ENCODE results near the gene KIF6. TPM values are rescaled to one million over a fixed set of nuclear protein-coding genes. Genes with fewer than 3 reads are reported as not detected.

Gene KIF6
- polyA plus RNA-seq, 4 donors = 0.18 to 1.2 TPM; not detected in 2

DNA sequence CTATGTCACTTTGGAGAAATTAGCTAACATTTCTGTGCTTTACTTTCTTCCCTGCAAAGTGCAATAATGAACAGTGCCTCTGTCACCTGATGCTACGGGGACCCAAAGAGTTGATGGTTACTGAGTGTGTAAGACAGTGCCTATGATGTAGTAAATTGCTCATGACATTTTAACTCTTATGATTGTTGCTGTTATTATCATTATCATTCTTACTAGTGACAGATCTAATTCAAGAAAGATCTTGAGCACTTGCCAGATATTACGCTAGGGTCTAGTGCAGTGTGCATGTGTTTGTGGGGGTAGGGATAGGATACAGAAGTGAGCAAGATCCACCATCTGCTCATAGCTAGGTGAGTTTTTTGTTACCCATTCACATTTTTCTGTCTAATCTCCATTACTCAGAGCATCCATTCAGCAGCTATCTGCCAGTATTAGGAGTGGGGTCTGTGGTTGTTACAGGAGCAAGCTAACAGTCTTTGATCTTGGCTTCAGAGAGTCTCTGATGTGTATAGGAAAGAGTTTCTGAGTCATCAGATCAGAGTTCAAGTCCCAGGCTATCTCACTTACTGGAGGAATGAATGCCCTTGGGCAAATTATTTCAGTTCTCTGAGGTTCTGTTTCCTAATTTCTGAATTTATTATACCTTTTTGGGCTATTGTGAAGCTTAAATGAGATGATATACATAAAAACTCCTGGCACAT lies 33.8 kb upstream of the KIF6 start:
- Histone ChIP-seq H3K27me3 (ENCODE audit: control insufficient read depth in 3 of 3, insufficient read depth in 3 of 3, low read length in 3 of 3) (no peaks in the 10 kb centered on the region), H3K27ac (ENCODE audit: low read depth in 1 of 3, low read length in 2 of 3) (no peak overlapping the region), H3K9me3 (ENCODE audit: control insufficient read depth in 2 of 2, insufficient read depth in 1 of 2, low read depth in 1 of 2, low read length in 1 of 2) (no peaks in the 10 kb centered on the region), H3K4me3 (ENCODE audit: low read depth in 1 of 3, low read length in 3 of 3) (no peak overlapping the region), H3K4me1 (ENCODE audit: control insufficient read depth in 3 of 3, insufficient read depth in 2 of 3, low read depth in 1 of 3, low read length in 2 of 3) (no peaks in the 10 kb centered on the region), H3K36me3 (ENCODE audit: control insufficient read depth in 3 of 3, insufficient read depth in 2 of 3, low read depth in 1 of 3, low read length in 3 of 3) (no peaks in the 10 kb centered on the region)
- 86 to 90% (median 87%) methylated on average over 2 of the region's 2 CpGs for WGBS, 3 donors
- FAIRE-seq = no peak
- no peak for DNase-seq

DNA sequence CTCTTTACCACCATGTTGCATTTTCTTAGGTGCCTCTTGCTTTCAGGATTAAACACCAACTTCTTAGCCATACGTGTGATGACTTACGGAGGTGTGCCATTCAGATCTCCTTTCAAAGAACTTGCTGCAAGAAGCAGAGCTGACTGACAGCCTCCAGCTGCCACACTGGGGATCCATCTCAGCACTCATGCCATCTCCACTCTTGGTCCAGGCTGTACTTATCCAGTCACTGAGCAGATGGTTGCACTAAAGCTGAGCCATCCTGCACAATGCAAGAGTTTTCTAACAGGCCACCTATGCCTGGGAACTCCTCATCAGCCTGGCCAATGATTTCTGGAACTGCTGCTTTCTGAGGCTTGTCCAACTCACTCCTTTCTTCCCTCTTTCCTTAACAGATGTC lies 31.4 kb upstream of the KIF6 start:
- H3K36me3 ChIP-seq (ENCODE audit: control insufficient read depth in 3 of 3, insufficient read depth in 2 of 3, low read depth in 1 of 3, low read length in 3 of 3) = no peaks in the 10 kb centered on the region
- H3K27me3 ChIP-seq (ENCODE audit: control insufficient read depth in 3 of 3, insufficient read depth in 3 of 3, low read length in 3 of 3) = no peaks in the 10 kb centered on the region
- no peak for DNase-seq
- H3K27ac ChIP-seq (ENCODE audit: low read depth in 1 of 3, low read length in 2 of 3) = no peak overlapping the region
- WGBS, 3 donors = 89 to 97% (median 93%) methylated on average over 2 of the region's 2 CpGs
- FAIRE-seq = no peak
- no peak overlapping the region for H3K4me3 ChIP-seq (ENCODE audit: low read depth in 1 of 3, low read length in 3 of 3)
- H3K9me3 ChIP-seq (ENCODE audit: control insufficient read depth in 2 of 2, insufficient read depth in 1 of 2, low read depth in 1 of 2, low read length in 1 of 2) = no peaks in the 10 kb centered on the region
- H3K4me1 ChIP-seq (ENCODE audit: control insufficient read depth in 3 of 3, insufficient read depth in 2 of 3, low read depth in 1 of 3, low read length in 2 of 3) = no peaks in the 10 kb centered on the region

- Histone ChIP-seq H3K27me3 (ENCODE audit: control insufficient read depth in 3 of 3, insufficient read depth in 3 of 3, low read length in 3 of 3) (no peaks in the 10 kb centered on the region), H3K4me1 (ENCODE audit: control insufficient read depth in 3 of 3, insufficient read depth in 2 of 3, low read depth in 1 of 3, low read length in 2 of 3) (no peaks in the 10 kb centered on the region), H3K9me3 (ENCODE audit: control insufficient read depth in 2 of 2, insufficient read depth in 1 of 2, low read depth in 1 of 2, low read length in 1 of 2) (no peaks in the 10 kb centered on the region), H3K4me3 (ENCODE audit: low read depth in 1 of 3, low read length in 3 of 3) (no peak overlapping the region), H3K36me3 (ENCODE audit: control insufficient read depth in 3 of 3, insufficient read depth in 2 of 3, low read depth in 1 of 3, low read length in 3 of 3) (no peaks in the 10 kb centered on the region), H3K27ac (ENCODE audit: low read depth in 1 of 3, low read length in 2 of 3) (no peak overlapping the region)
- 14 to 57% (median 15%) methylated on average over 1 of the region's 1 CpG for WGBS, 3 donors
- no peak for DNase-seq
- no peak for FAIRE-seq
These were observed 30.0 kb upstream of the KIF6 start for GRCh38 chr6:39755231-39755630.

DNA sequence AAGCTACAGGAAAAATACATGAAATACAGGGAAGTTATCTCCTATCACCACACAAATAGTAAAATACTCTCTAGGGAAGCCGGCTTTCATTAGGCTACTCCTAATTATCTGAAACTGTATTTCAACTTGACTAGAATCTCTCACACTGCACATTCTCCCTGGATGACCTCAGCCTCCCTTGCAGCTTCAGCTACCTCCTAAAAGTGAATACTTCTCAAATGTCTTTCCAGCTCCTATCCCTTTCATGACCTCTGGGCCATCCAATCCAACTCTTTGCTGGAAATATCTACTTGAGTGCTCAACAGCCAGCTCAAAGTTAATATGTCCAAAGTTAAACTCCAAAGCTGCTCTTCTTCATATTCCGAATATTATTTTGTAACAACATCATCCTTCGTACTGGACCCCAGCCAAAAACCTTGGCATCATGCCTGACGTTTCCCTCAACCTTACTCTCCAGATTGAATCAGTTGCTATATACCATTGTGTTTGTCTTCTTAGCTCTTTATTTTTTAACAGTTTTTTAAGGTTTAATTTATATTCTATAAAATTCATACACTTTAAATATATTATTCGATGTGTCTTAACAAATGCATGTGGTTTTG lies 29.4 kb upstream of the KIF6 start:
- Histone ChIP-seq H3K27me3 (ENCODE audit: control insufficient read depth in 3 of 3, insufficient read depth in 3 of 3, low read length in 3 of 3) (no peaks in the 10 kb centered on the region), H3K9me3 (ENCODE audit: control insufficient read depth in 2 of 2, insufficient read depth in 1 of 2, low read depth in 1 of 2, low read length in 1 of 2) (no peaks in the 10 kb centered on the region), H3K36me3 (ENCODE audit: control insufficient read depth in 3 of 3, insufficient read depth in 2 of 3, low read depth in 1 of 3, low read length in 3 of 3) (no peaks in the 10 kb centered on the region), H3K4me3 (ENCODE audit: low read depth in 1 of 3, low read length in 3 of 3) (no peak overlapping the region), H3K4me1 (ENCODE audit: control insufficient read depth in 3 of 3, insufficient read depth in 2 of 3, low read depth in 1 of 3, low read length in 2 of 3) (no peaks in the 10 kb centered on the region), H3K27ac (ENCODE audit: low read depth in 1 of 3, low read length in 2 of 3) (no peak overlapping the region)
- FAIRE-seq (no peak), DNase-seq (no peak)
- WGBS, 3 donors = 74 to 84% (median 77%) methylated on average over 5 of the region's 5 CpGs

- no peaks in the 10 kb centered on the region for H3K36me3 ChIP-seq (ENCODE audit: control insufficient read depth in 3 of 3, insufficient read depth in 2 of 3, low read depth in 1 of 3, low read length in 3 of 3)
- no peaks in the 10 kb centered on the region for H3K4me1 ChIP-seq (ENCODE audit: control insufficient read depth in 3 of 3, insufficient read depth in 2 of 3, low read depth in 1 of 3, low read length in 2 of 3)
- FAIRE-seq (no peak), DNase-seq (no peak)
- no peak overlapping the region for H3K4me3 ChIP-seq (ENCODE audit: low read depth in 1 of 3, low read length in 3 of 3)
- H3K27ac ChIP-seq (ENCODE audit: low read depth in 1 of 3, low read length in 2 of 3) = peak overlapping the region in 1 of 3 donors; percentile 13
- 53 to 71% (median 69%) methylated on average over 3 of the region's 3 CpGs for WGBS, 3 donors
- H3K9me3 ChIP-seq (ENCODE audit: control insufficient read depth in 2 of 2, insufficient read depth in 1 of 2, low read depth in 1 of 2, low read length in 1 of 2) = no peaks in the 10 kb centered on the region
- H3K27me3 ChIP-seq (ENCODE audit: control insufficient read depth in 3 of 3, insufficient read depth in 3 of 3, low read length in 3 of 3) = no peaks in the 10 kb centered on the region
These were observed 28.5 kb upstream of the KIF6 start for GRCh38 chr6:39753725-39754045.

- 83 to 88% (median 84%) methylated on average over 10 to 12 of the region's 12 CpGs for WGBS, 3 donors
- FAIRE-seq (no peak), DNase-seq (no peak)
- H3K4me1 ChIP-seq (ENCODE audit: control insufficient read depth in 3 of 3, insufficient read depth in 2 of 3, low read depth in 1 of 3, low read length in 2 of 3) = no peaks in the 10 kb centered on the region
- H3K9me3 ChIP-seq (ENCODE audit: control insufficient read depth in 2 of 2, insufficient read depth in 1 of 2, low read depth in 1 of 2, low read length in 1 of 2) = no peaks in the 10 kb centered on the region
- no peaks in the 10 kb centered on the region for H3K27me3 ChIP-seq (ENCODE audit: control insufficient read depth in 3 of 3, insufficient read depth in 3 of 3, low read length in 3 of 3)
- peak overlapping the region in 1 of 3 donors; percentile 13 for H3K27ac ChIP-seq (ENCODE audit: low read depth in 1 of 3, low read length in 2 of 3)
- no peaks in the 10 kb centered on the region for H3K36me3 ChIP-seq (ENCODE audit: control insufficient read depth in 3 of 3, insufficient read depth in 2 of 3, low read depth in 1 of 3, low read length in 3 of 3)
- H3K4me3 ChIP-seq (ENCODE audit: low read depth in 1 of 3, low read length in 3 of 3) = no peak overlapping the region
These were observed 27.9 kb upstream of the KIF6 start for GRCh38 chr6:39752835-39753724.

- Histone ChIP-seq H3K4me3 (ENCODE audit: low read depth in 1 of 3, low read length in 3 of 3) (no peak overlapping the region), H3K36me3 (ENCODE audit: control insufficient read depth in 3 of 3, insufficient read depth in 2 of 3, low read depth in 1 of 3, low read length in 3 of 3) (no peaks in the 10 kb centered on the region), H3K9me3 (ENCODE audit: control insufficient read depth in 2 of 2, insufficient read depth in 1 of 2, low read depth in 1 of 2, low read length in 1 of 2) (no peaks in the 10 kb centered on the region), H3K4me1 (ENCODE audit: control insufficient read depth in 3 of 3, insufficient read depth in 2 of 3, low read depth in 1 of 3, low read length in 2 of 3) (no peaks in the 10 kb centered on the region), H3K27ac (ENCODE audit: low read depth in 1 of 3, low read length in 2 of 3) (no peak overlapping the region), H3K27me3 (ENCODE audit: control insufficient read depth in 3 of 3, insufficient read depth in 3 of 3, low read length in 3 of 3) (no peaks in the 10 kb centered on the region)
- no peak for FAIRE-seq
- WGBS, 3 donors = 72 to 88% (median 76%) methylated on average over 3 of the region's 3 CpGs
- no peak for DNase-seq
These were observed 21.6 kb upstream of the KIF6 start for GRCh38 chr6:39746795-39747194.

GRCh38 chr6:39733704-39734103 lies 8.5 kb upstream of the KIF6 start:
- Histone ChIP-seq H3K36me3 (ENCODE audit: control insufficient read depth in 3 of 3, insufficient read depth in 2 of 3, low read depth in 1 of 3, low read length in 3 of 3) (no peaks in the 10 kb centered on the region), H3K4me1 (ENCODE audit: control insufficient read depth in 3 of 3, insufficient read depth in 2 of 3, low read depth in 1 of 3, low read length in 2 of 3) (no peaks in the 10 kb centered on the region), H3K27me3 (ENCODE audit: control insufficient read depth in 3 of 3, insufficient read depth in 3 of 3, low read length in 3 of 3) (no peaks in the 10 kb centered on the region), H3K27ac (ENCODE audit: low read depth in 1 of 3, low read length in 2 of 3) (no peak overlapping the region), H3K9me3 (ENCODE audit: control insufficient read depth in 2 of 2, insufficient read depth in 1 of 2, low read depth in 1 of 2, low read length in 1 of 2) (no peaks in the 10 kb centered on the region), H3K4me3 (ENCODE audit: low read depth in 1 of 3, low read length in 3 of 3) (no peak overlapping the region)
- FAIRE-seq = no peak
- no peak for DNase-seq
- 48 to 56% (median 48%) methylated on average over 2 of the region's 2 CpGs for WGBS, 3 donors

Measured in small intestine (tissue), 7 donors.